ENCODE results near the gene IGDCC3. TPM values are rescaled to one million over a fixed set of nuclear protein-coding genes. Genes with fewer than 3 reads are reported as not detected.

IGDCC3 gene
- total and polyA plus RNA-seq, 2 donors (not counting 3 experiments of a cell fraction or from before 2014, with no cell fraction given), result 0.03 TPM; not detected in 1

- Histone ChIP-seq H3K9me1 (replicated peaks; ENCODE audit: control insufficient read depth, extremely low read depth, insufficient read depth, low read length) (no peaks in the 10 kb centered on the region), H4K20me1 (replicated peaks; ENCODE audit: control insufficient read depth, extremely low read depth, insufficient read depth, low read length) (no peaks in the 10 kb centered on the region), H3K9ac (replicated peaks; ENCODE audit: extremely low read depth, insufficient read depth, low read length) (no peak overlapping the region), H3K79me2 (ENCODE audit: control insufficient read depth, insufficient read depth, low read length) (no peaks in the 10 kb centered on the region), H3K4me1 (ENCODE audit: control insufficient read depth, extremely low read depth, insufficient read depth, low read length) (peaks cover 4% of the 10 kb centered on the region), H2AFZ (ENCODE audit: low read depth, low read length) (no peak overlapping the region), H3K4me2 (ENCODE audit: insufficient read depth, low read length) (no peak overlapping the region), H3K27me3 (ENCODE audit: control insufficient read depth in 2 of 2, insufficient read depth in 2 of 2, low read length in 2 of 2) (peaks cover 0 to 3% of the 10 kb centered on the region in 2 experiments), H3K27ac (ENCODE audit: insufficient read depth, low read depth, low read length) (no peak overlapping the region), H3K9me3 (replicated peaks; ENCODE audit: control insufficient read depth, insufficient read depth, low read length) (no peaks in the 10 kb centered on the region), H3K36me3 (ENCODE audit: control insufficient read depth in 2 of 2, extremely low read depth in 1 of 2, insufficient read depth in 2 of 2, low read length in 2 of 2) (no peaks in the 10 kb centered on the region), H3K4me3 (replicated peaks in 1 of 3; ENCODE audit: insufficient read depth in 1 of 3, low read depth in 1 of 3, low read length in 3 of 3) (no peak overlapping the region)
- DNase-seq (ENCODE audit: low read depth, low spot score), result no peak
- dilution Hi-C loops (cut with MboI; ENCODE audit: extremely low pct_ligation_motif_present, low sequenced_read_pairs) (no loop called here), intact Hi-C loops (cut with micrococcal nuclease) (no loop called here)
- no TSS peak for BruUV-seq (replicated peaks)
- FAIRE-seq, result no peak
- TF ChIP-seq GATA2 (IDR thresholded peaks at IDR 0.05; ENCODE audit: insufficient read depth, insufficient read length, low read depth, low read length), result no peak
- TF ChIP-seq FOS (IDR thresholded peaks at IDR 0.05; ENCODE audit: borderline replicate concordance, insufficient read depth, low read length), result no peak
- TF ChIP-seq CTCF (IDR thresholded peaks at IDR 0.05; ENCODE audit: extremely low read depth in 1 of 2, insufficient read depth in 1 of 2, low read depth in 1 of 2, low read length in 2 of 2), result no peak
- no peak for TF ChIP-seq MAX (IDR thresholded peaks at IDR 0.05; ENCODE audit: insufficient read depth, insufficient read length)
- no peak for TF ChIP-seq POLR2AphosphoS5 (IDR thresholded peaks at IDR 0.05; ENCODE audit: insufficient read depth, low read depth, low read length)
- TF ChIP-seq POLR2A (IDR thresholded peaks at IDR 0.05; ENCODE audit: low read depth, low read length), result no peak
- no peak for TF ChIP-seq EZH2 (IDR thresholded peaks at IDR 0.05; ENCODE audit: borderline replicate concordance, low read depth, low read length, severe bottlenecking)
- no peak for TF ChIP-seq MYC (IDR thresholded peaks at IDR 0.05; ENCODE audit: low read depth, low read length)
- TF ChIP-seq JUN (IDR thresholded peaks at IDR 0.05; ENCODE audit: borderline replicate concordance, insufficient read depth, insufficient read length, low read depth), result no peak
- POLR2A ChIA-PET, result interaction anchor here (1.2 kb wide), 1 partner anchor 38 kb away, joined by 4 read pairs; the partner anchor contains the start of gene RNU5B-1
- CTCF ChIA-PET, result no interaction called here
These were observed 35.3 kb downstream of the IGDCC3 start for GRCh38 chr15:65342493-65342892.
